ENCODE results near the gene CDC37.
A peak's percentile ranks its signal among the peaks of the same experiment; 100 is the strongest.

CDC37 gene

GRCh38 chr19:10403137-10404021, at the start of gene CDC37:
TSS of gene CDC37 (minus strand) at chr19:10403542. CDS start at chr19:10403479, 63 bp downstream.
- peak; percentile 96 for DNase-seq (ENCODE audit: low read depth)

DNA sequence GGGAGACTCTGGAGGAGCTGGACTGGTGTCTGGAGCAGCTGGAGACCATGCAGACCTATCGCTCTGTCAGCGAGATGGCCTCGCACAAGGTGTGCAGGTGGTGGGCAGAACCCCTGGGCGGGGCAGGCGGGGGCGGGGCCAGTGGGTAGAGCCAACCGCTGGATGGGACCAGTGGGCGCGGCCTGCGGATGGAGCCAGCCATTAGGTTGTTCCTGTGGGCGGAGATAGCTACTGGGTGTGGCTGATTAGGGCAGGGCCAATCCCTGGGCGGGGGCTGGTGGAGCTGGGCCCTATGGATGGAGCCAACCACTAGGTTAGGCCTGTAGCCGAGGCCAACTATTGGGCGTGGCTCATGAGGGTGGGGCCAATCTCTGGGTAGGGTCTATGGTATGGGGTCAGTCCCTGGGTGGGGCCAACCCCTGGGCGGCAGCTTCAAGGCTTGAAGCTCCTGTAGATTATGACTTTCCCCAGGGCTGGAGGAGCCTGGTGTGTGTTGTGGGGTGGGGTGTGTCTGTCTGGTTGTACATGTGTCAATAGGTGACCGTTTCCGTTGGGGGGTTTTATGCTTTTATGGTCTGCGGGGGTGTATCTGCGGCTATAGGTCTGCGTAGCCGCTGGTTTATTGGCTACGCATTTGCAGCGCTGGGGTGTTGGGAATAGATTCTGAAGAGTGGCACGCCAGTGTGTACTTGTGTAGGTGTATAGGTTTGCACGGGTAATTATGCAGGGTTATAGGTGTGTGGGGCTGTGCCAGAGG, 47.7 kb upstream of the CDC37 start:
- peak; percentile 9 for DNase-seq (ENCODE audit: low read depth)

DNA sequence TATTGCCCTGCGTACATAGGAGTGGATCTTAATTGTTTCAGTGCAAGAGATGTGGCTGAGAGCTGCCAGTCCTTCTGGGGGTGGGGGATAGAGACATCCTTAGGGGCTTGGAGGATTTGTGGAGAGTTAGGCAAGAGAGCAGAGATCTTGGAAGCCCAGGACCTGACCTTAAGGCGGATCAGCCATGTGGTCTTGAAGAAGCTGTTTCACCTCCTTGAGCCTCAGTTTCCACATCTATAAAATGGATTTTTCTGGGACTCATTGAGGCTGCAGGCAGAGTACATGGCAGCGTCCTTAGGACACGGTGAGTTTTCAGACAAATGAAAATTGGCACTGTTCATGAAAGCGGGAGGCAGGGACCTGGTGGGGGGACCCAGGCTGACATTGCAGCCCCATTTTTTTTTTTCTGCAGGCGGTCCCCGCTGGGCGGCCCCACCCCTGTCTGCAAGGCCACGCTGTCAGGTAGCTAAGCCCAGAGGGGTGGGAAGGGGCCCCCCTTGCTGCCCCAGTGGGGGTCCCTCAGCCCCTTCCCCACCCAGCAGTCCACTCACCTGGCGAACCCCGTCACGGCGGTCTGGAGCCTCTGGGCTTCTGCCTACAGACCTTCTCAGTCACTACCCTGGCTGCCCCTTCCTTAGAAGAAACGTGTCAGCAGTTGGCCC, 47.0 kb upstream of the CDC37 start:
- no peak for DNase-seq (ENCODE audit: low read depth)

DNA sequence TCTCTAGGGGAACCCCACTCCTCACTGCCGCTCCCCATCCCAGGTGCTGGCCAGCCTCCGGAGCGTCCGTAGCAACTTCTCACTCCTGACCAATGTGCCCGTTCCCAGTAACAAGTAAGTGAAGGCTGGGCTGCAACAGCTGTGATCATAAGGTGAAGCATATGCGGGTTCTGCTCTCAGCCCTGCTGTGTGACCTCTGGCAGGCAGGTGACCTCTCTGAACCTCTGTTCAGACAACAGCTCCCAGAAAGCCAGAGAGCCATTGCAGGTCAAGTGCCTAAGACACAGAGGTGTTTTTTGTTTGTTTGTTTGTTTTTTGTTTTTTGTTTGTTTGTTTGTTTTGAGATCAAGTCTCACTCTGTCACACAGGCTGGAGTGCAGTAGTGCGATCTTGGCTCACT, 45.7 kb upstream of the CDC37 start:
- DNase-seq (ENCODE audit: low read depth) = no peak

GRCh38 chr19:10442698-10443097, 39.4 kb upstream of the CDC37 start:
- no peak for DNase-seq (ENCODE audit: low read depth)

- DNase-seq (ENCODE audit: low read depth) = no peak
These were observed 36.2 kb upstream of the CDC37 start for GRCh38 chr19:10439588-10439987.

GRCh38 chr19:10433131-10433536, 29.8 kb upstream of the CDC37 start:
- DNase-seq (ENCODE audit: low read depth) = no peak

DNA sequence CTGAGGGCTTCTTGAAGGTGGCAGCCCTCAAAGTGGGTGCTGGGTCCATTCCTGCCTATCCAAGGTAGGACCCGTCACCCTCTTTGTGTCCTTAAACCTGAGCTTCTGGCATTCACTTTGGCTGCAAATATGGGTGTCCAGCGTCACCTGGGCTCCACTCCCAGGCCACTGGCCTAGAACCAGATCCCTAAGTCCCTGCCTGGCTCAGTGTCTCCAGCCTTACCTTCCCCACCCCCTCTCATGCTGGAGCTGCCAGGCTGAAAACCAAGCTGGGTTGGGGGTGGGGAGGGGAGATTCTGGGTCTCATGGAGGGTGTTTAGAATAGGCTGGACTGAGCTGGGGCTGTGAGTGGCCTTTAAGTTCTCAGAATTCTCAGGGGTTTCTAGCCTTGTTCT, 29.4 kb upstream of the CDC37 start:
- DNase-seq (ENCODE audit: low read depth) = no peak

GRCh38 chr19:10431943-10432735, 28.8 kb upstream of the CDC37 start:
- peak; percentile 62 for DNase-seq (ENCODE audit: low read depth)

- peak; percentile 36 for DNase-seq (ENCODE audit: low read depth)
These were observed 28.1 kb upstream of the CDC37 start for GRCh38 chr19:10431254-10431942.

GRCh38 chr19:10430505-10431253, 27.3 kb upstream of the CDC37 start:
- DNase-seq (ENCODE audit: low read depth) = peak; percentile 68

DNA sequence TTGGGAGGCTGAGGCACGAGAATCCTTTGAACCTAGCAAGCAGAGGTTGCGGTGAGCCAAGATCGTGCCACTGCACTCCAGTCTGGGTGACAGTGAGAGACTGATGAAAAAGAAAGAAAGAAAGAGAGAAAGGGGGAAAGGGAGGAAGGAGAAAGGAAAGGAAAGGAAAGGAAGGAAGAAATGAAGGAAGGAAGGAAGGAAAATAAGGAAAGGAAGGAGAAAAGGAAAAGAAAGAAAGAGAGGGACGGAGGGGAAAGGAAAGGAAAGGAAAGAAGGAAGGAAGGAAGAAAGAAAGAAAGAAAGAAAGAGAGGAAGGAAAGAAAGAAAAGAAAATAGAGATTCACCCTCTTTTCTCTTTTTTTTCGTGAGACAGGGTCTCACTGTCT, 25.6 kb upstream of the CDC37 start:
- DNase-seq (ENCODE audit: low read depth) = no peak

GRCh38 chr19:10427169-10427568, 23.8 kb upstream of the CDC37 start:
- DNase-seq (ENCODE audit: low read depth) = no peak

DNA sequence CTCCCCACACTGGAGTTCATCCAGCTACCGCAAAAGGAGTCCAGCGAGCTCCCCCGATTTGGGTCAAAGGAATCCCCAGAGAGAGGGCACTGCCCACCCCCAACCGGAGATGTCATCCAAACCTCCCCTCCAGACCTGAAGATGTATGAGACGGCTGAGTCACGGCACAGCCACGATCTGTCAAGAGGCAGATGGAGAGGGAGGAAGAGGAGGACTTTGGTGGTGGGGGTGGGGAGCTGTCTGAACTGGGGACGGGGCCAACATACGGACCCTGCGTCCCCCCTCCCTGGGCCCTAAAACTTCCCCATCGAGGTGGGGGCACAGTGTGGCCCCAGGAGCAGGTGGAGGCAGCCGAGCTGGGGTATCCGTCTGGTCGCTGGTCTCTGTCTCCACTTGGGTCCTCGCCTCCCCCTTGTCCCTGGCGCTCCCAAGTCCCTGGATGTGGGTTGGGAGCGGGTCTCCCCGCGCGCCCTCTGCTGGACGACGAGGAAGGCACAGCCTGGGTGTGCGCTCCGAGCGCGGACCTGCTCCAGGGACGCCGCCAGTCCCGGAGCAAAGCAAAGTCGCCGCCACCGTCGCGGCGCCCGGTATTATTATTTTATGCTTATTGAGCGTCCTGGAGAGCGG, 20.8 kb upstream of the CDC37 start:
- DNase-seq (ENCODE audit: low read depth) = peak; percentile 79

- DNase-seq (ENCODE audit: low read depth) = no peak
These were observed 19.5 kb upstream of the CDC37 start for GRCh38 chr19:10422846-10423245.

- no peak for DNase-seq (ENCODE audit: low read depth)
These were observed 18.7 kb upstream of the CDC37 start for GRCh38 chr19:10422046-10422461.

- DNase-seq (ENCODE audit: low read depth) = no peak
These were observed 18.1 kb upstream of the CDC37 start for GRCh38 chr19:10421240-10422045.

GRCh38 chr19:10420444-10421239, 17.3 kb upstream of the CDC37 start, which contains the start of gene PDE4A:
TSS of gene PDE4A (plus strand) at chr19:10420538. CDS start at chr19:10420765, 227 bp downstream.
- peak; percentile 46 for DNase-seq (ENCODE audit: low read depth)

Measured in EH (cell line).